ENCODE data around the gene FRMPD4. TPM values are rescaled to one million over a fixed set of nuclear protein-coding genes. Genes with fewer than 3 reads are reported as not detected.

The FRMPD4 gene
- total and polyA plus RNA-seq, 2 donors (not counting 3 experiments of a cell fraction or from before 2014, with no cell fraction given): not detected

- ChIA-PET POLR2A (no interaction called here), CTCF (interaction anchor here (1.4 to 3.0 kb wide), 6 partner anchors 11 to 915 kb away, joined by 4 to 49 read pairs (median 14); no protein-coding TSS in a partner anchor)
- no peak overlapping the region for H3K4me2 ChIP-seq (ENCODE audit: insufficient read depth, low read length)
- H3K9me1 ChIP-seq (replicated peaks; ENCODE audit: control insufficient read depth, extremely low read depth, insufficient read depth, low read length): no peaks in the 10 kb centered on the region
- no peak for TF ChIP-seq JUN (IDR thresholded peaks at IDR 0.05; ENCODE audit: borderline replicate concordance, insufficient read depth, insufficient read length, low read depth)
- TF ChIP-seq POLR2AphosphoS5 (IDR thresholded peaks at IDR 0.05; ENCODE audit: insufficient read depth, low read depth, low read length): no peak
- no peak for TF ChIP-seq MYC (IDR thresholded peaks at IDR 0.05; ENCODE audit: low read depth, low read length)
- TF ChIP-seq CTCF (IDR thresholded peaks at IDR 0.05; ENCODE audit: extremely low read depth in 1 of 2, insufficient read depth in 1 of 2, low read depth in 1 of 2, low read length in 2 of 2): peak; percentile 23 to 26
- no peak for TF ChIP-seq GATA2 (IDR thresholded peaks at IDR 0.05; ENCODE audit: insufficient read depth, insufficient read length, low read depth, low read length)
- no peak for TF ChIP-seq POLR2A (IDR thresholded peaks at IDR 0.05; ENCODE audit: low read depth, low read length)
- H3K4me1 ChIP-seq (ENCODE audit: control insufficient read depth, extremely low read depth, insufficient read depth, low read length): no peaks in the 10 kb centered on the region
- intact Hi-C loops (cut with micrococcal nuclease) (loop anchor here (1.0 to 10.0 kb wide), 6 partner anchors 69 to 1168 kb away; no protein-coding TSS in a partner anchor), dilution Hi-C loops (cut with MboI; ENCODE audit: extremely low pct_ligation_motif_present, low sequenced_read_pairs) (no loop called here)
- H2AFZ ChIP-seq (ENCODE audit: low read depth, low read length): no peak overlapping the region
- no peak overlapping the region for H3K27ac ChIP-seq (ENCODE audit: insufficient read depth, low read depth, low read length)
- no peak overlapping the region for H3K4me3 ChIP-seq (replicated peaks in 1 of 3; ENCODE audit: insufficient read depth in 1 of 3, low read depth in 1 of 3, low read length in 3 of 3)
- no peak overlapping the region for H3K9ac ChIP-seq (replicated peaks; ENCODE audit: extremely low read depth, insufficient read depth, low read length)
- H3K79me2 ChIP-seq (ENCODE audit: control insufficient read depth, insufficient read depth, low read length): no peaks in the 10 kb centered on the region
- FAIRE-seq: no peak
- H3K9me3 ChIP-seq (replicated peaks; ENCODE audit: control insufficient read depth, insufficient read depth, low read length): no peaks in the 10 kb centered on the region
- no TSS peak for BruUV-seq (replicated peaks)
- H3K36me3 ChIP-seq (ENCODE audit: control insufficient read depth in 2 of 2, extremely low read depth in 1 of 2, insufficient read depth in 2 of 2, low read length in 2 of 2): no peaks in the 10 kb centered on the region
- H3K27me3 ChIP-seq (ENCODE audit: control insufficient read depth in 2 of 2, insufficient read depth in 2 of 2, low read length in 2 of 2): no peaks in the 10 kb centered on the region
- peak; percentile 1 for DNase-seq (ENCODE audit: low read depth, low spot score)
- H4K20me1 ChIP-seq (replicated peaks; ENCODE audit: control insufficient read depth, extremely low read depth, insufficient read depth, low read length): no peaks in the 10 kb centered on the region
Measured at GRCh38 chrX:12702509-12703091, 564.3 kb downstream of the FRMPD4 start.
